Esophagus (tissue), 2 donors: ENCODE data around the gene TTLL8. TPM values are rescaled to one million over a fixed set of nuclear protein-coding genes. Genes with fewer than 3 reads are reported as not detected.

Experiments
- H3K27ac ChIP-seq, 2 donors: one replicate each; pipeline ENCODE4 v1.5.1; 2013; ENCODE audit warnings: low read depth in 2 of 2, mild to moderate bottlenecking in 2 of 2, inconsistent platforms in 1 of 2, low read length in 1 of 2, moderate library complexity in 1 of 2
- H3K27me3 ChIP-seq, 2 donors: one replicate each; pipeline ENCODE4 v1.6.1; 2013; ENCODE audit warnings: low read length in 2 of 2, control low read depth in 1 of 2, mild to moderate bottlenecking in 1 of 2; ENCODE audit not compliant: insufficient read depth in 2 of 2, control insufficient read depth in 1 of 2
- H3K36me3 ChIP-seq, 2 donors: one replicate each; pipeline ENCODE4 v1.6.1; 2013; ENCODE audit warnings: low read length in 1 of 2; ENCODE audit not compliant: control insufficient read depth in 2 of 2, insufficient read depth in 2 of 2
- H3K4me1 ChIP-seq, 2 donors: one replicate each; pipeline ENCODE4 v1.6.1; 2013; ENCODE audit warnings: low read length in 1 of 2; ENCODE audit not compliant: control insufficient read depth in 2 of 2, insufficient read depth in 2 of 2
- H3K4me3 ChIP-seq, 2 donors: one replicate each; pipeline ENCODE4 v1.5.1; 2013; ENCODE audit warnings: low read length in 2 of 2, mild to moderate bottlenecking in 2 of 2, low read depth in 1 of 2, moderate library complexity in 1 of 2
- H3K9me3 ChIP-seq, 2 donors: one replicate each; pipeline ENCODE4 v1.6.1; 2013; ENCODE audit warnings: mild to moderate bottlenecking in 2 of 2, low read depth in 1 of 2, low read length in 1 of 2, moderate library complexity in 1 of 2; ENCODE audit not compliant: control insufficient read depth in 2 of 2, insufficient read depth in 1 of 2
- WGBS, 2 donors: extraction: QIAGEN DNeasy Blood & Tissue Kit; methylation state at CpG; one replicate each; pipeline ENCODE4 v1.1.7; 2013; 5-methylcytosine and 5-hydroxymethylcytosine counted together
- polyA plus RNA-seq, 2 donors: library from polyadenylated mRNA; stranded (reverse); fragments of 200-250 nt; gene quantifications; one replicate each; pipeline ENCODE4 v1.2.3, GENCODE V29; 2013
- donor health status: healthy with polysubstance abuse.
- donor health status: Bipolar disorder and iron deficiency.

TTLL8 gene
- polyA plus RNA-seq, 2 donors = not detected

GRCh38 chr22:50027639-50028537, 30.2 kb downstream of the TTLL8 start:
- no peaks in the 10 kb centered on the region for H3K9me3 ChIP-seq
- H3K27me3 ChIP-seq = peaks cover 2 to 3% of the 10 kb centered on the region in 2 donors
- H3K4me3 ChIP-seq = no peak overlapping the region
- WGBS, 2 donors = 45 to 47% methylated on average over 42 of the region's 42 CpGs
- no peaks in the 10 kb centered on the region for H3K36me3 ChIP-seq
- peaks cover 2% of the 10 kb centered on the region in 2 donors for H3K4me1 ChIP-seq
- H3K27ac ChIP-seq = no peak overlapping the region

DNA sequence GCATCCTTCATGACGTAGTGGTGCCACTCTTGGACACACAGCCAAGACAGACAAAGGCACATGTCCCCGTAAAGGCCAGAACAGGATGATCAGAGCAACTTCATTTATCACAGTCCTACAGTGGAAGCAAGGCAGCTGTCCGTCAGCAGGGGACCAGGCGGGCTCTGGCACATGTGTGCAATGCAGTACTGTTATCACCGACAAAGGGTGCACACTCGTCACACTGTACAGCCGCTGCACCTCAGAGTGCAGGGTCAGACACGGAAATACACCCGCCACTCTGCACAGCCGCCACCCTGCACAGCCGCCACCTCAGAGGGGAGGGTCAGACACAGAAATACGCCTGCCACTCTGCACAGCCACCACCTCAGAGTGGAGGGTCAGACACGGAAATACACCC, 32.1 kb downstream of the TTLL8 start:
- Histone ChIP-seq H3K4me3 (no peak overlapping the region), H3K27me3 (peaks cover 2 to 3% of the 10 kb centered on the region in 2 donors), H3K9me3 (peaks cover 0 to 3% of the 10 kb centered on the region in 2 donors), H3K27ac (no peak overlapping the region), H3K4me1 (peaks cover 2% of the 10 kb centered on the region in 2 donors), H3K36me3 (no peaks in the 10 kb centered on the region)
- 67 to 75% methylated on average over 13 of the region's 13 CpGs for WGBS, 2 donors

GRCh38 chr22:50022171-50022819, 35.8 kb downstream of the TTLL8 start:
- Histone ChIP-seq H3K27me3 (peaks cover 2 to 3% of the 10 kb centered on the region in 2 donors), H3K9me3 (peaks cover 0 to 13% of the 10 kb centered on the region in 2 donors), H3K4me3 (no peak overlapping the region), H3K27ac (no peak overlapping the region), H3K4me1 (no peaks in the 10 kb centered on the region), H3K36me3 (no peaks in the 10 kb centered on the region)
- WGBS, 2 donors = 87 to 88% methylated on average over 14 of the region's 14 CpGs

- Histone ChIP-seq H3K27me3 (peaks cover 0 to 5% of the 10 kb centered on the region in 2 donors), H3K4me3 (no peak overlapping the region), H3K4me1 (peaks cover 0 to 4% of the 10 kb centered on the region in 2 donors), H3K27ac (no peak overlapping the region), H3K36me3 (no peaks in the 10 kb centered on the region), H3K9me3 (peaks cover 0 to 13% of the 10 kb centered on the region in 2 donors)
- 92 to 93% methylated on average over 15 of the region's 15 CpGs for WGBS, 2 donors
These were observed 37.5 kb downstream of the TTLL8 start for GRCh38 chr22:50020606-50021005.

DNA sequence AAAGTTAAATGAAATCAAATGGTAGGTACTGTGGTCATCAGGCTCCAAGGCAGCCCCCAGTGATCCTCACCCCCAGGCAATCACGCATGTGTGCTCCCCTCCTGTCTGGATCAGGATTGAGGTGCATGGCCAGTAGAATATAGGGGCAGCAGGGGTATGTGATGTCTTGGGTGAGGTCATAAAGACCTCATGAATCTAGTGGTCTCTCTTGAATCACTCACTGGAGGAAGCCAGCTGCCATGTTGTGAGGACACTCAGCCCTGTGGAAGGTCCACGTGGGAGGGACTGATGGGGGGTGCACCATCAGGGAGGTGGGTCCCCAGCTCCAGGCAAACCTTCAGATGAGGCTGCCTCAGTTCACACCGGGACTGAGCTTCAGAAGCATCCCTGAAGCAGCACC, 38.8 kb downstream of the TTLL8 start:
- H3K27ac ChIP-seq = no peak overlapping the region
- H3K4me3 ChIP-seq = no peak overlapping the region
- peaks cover 0 to 13% of the 10 kb centered on the region in 2 donors for H3K9me3 ChIP-seq
- H3K4me1 ChIP-seq = peaks cover 6 to 9% of the 10 kb centered on the region in 2 donors
- 64 to 67% methylated on average over 3 of the region's 3 CpGs for WGBS, 2 donors
- peaks cover 3 to 5% of the 10 kb centered on the region in 2 donors for H3K27me3 ChIP-seq
- H3K36me3 ChIP-seq = no peaks in the 10 kb centered on the region

- H3K4me1 ChIP-seq = peaks cover 6 to 12% of the 10 kb centered on the region in 2 donors
- H3K9me3 ChIP-seq = peaks cover 0 to 13% of the 10 kb centered on the region in 2 donors
- H3K27ac ChIP-seq = no peak overlapping the region
- H3K27me3 ChIP-seq = peaks cover 3 to 9% of the 10 kb centered on the region in 2 donors
- no peak overlapping the region for H3K4me3 ChIP-seq
- 54 to 60% methylated on average over 11 of the region's 11 CpGs for WGBS, 2 donors
- H3K36me3 ChIP-seq = no peaks in the 10 kb centered on the region
These were observed 39.4 kb downstream of the TTLL8 start for GRCh38 chr22:50018608-50019285.

DNA sequence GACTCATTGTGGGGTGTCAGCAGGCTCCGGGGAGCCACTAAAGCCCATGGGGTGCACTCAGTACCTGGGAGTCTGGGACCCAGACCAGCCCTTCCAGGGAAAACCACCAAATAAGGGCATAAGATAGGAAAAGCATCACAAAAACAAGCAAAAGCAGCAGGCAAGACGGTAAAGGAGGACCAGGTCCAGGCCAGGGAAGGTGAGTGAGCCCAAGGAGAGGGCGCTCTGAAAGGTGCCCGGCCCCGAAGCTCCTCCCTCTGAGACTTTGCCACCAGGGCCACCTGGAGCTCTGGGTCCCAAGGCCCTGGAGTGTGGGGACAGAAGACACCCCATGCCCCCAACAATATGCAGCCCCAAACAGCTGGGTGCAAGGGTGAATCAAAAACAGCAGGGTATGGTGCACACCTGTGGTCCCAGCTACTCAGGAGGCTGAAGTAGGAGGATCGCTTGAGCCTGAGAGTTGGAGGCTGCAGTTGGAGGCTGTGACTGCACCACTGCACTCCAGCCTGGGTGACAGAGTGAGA, 40.3 kb downstream of the TTLL8 start:
- Histone ChIP-seq H3K4me3 (no peak overlapping the region), H3K27ac (no peak overlapping the region), H3K27me3 (peaks cover 3 to 9% of the 10 kb centered on the region in 2 donors), H3K9me3 (peaks cover 0 to 13% of the 10 kb centered on the region in 2 donors), H3K4me1 (peaks cover 6 to 12% of the 10 kb centered on the region in 2 donors), H3K36me3 (no peaks in the 10 kb centered on the region)
- 88 to 94% methylated on average over 6 of the region's 6 CpGs for WGBS, 2 donors

DNA sequence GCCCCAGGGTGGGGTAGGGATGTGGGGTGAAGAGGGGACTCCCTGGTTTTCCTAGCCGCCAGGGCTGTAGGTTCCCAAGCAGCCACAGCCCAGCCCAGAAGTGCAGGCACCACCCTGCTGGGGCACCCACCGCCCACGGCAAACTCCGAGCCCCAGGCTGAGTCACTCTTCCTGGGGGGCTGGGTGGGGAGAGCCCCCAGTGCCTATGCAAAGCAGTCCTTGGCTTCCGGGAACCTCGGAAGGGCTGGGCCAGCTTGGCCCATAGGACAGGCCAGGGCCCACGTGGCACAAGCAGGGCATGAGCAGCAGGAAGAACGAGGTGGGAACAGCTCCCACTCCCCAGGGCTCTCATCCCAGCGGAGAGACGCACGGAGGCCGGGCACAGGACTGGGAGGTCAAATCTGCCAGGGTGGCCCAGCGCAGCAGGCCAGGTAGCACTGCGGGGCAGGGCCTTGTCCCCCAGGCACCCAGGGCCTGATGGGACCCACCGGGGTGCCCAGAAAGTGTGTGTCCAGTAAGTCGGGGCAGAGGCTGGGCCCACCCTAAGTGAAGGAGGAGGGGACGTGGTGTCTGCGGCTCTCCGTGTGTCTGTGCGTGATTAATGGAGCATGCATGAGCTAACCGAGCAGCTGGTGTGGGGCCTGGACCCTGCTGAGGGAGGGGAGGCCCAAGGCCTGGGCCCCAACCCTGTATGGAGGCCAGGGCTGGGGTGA, 41.0 kb downstream of the TTLL8 start:
- peaks cover 0 to 13% of the 10 kb centered on the region in 2 donors for H3K9me3 ChIP-seq
- no peak overlapping the region for H3K27ac ChIP-seq
- H3K36me3 ChIP-seq = no peaks in the 10 kb centered on the region
- peaks cover 6 to 12% of the 10 kb centered on the region in 2 donors for H3K4me1 ChIP-seq
- no peak overlapping the region for H3K4me3 ChIP-seq
- 63 to 64% methylated on average over 21 of the region's 21 CpGs for WGBS, 2 donors
- H3K27me3 ChIP-seq = peaks cover 3 to 12% of the 10 kb centered on the region in 2 donors
